Glomerular visceral epithelial cell (primary cell): ENCODE results near the gene SLC25A29.
"Not testable (repeated sequence)": the region's sequence is repeated elsewhere in the genome, so short reads cannot be mapped to it uniquely, and the experiment has no call there.

ENCODE experiments used
- DNase-seq: peaks from one replicate; pipeline ENCODE4 v3.0.0-alpha.2; 2016; ENCODE audit errors: extremely low spot score

Gene SLC25A29

DNA sequence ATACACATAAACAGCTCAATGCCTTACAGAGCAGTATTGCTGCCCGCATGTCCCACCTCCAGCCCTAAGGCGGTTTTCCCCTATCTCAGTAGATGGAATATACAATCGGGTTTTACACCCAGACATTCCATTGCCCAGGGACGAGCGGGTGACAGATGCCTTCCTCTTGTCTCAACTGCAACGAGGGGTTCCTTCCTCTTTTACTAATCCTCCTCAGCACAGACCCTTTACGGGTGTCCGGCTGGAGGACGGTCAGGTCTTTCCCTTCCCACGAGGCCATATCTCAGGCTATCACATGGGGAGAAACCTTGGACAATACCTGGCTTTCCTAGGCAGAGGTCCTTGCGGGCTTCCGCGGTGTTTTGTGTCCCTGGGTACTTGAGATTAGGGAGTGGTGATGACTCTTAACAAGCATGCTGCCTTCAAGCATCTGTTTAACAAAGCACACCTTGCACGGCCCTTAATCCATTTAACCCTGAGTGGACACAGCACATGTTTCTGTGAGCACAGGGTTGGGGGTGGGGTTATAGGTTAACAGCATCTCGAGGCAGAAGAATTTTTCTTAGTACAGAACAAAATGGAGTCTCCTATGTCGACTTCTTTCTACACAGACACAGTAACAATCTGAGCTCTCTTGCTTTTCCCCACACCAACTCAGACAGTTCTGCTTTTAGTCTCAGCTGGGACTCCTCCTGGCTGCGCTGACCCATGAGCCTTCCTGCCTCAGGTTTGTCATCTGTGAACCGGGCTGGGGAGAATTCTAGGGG lies 6.0 kb upstream of the SLC25A29 start:
- DNase-seq, result not testable (repeated sequence)

- no peak for DNase-seq
Measured at GRCh38 chr14:100309028-100309737, 2.9 kb upstream of the SLC25A29 start.

DNA sequence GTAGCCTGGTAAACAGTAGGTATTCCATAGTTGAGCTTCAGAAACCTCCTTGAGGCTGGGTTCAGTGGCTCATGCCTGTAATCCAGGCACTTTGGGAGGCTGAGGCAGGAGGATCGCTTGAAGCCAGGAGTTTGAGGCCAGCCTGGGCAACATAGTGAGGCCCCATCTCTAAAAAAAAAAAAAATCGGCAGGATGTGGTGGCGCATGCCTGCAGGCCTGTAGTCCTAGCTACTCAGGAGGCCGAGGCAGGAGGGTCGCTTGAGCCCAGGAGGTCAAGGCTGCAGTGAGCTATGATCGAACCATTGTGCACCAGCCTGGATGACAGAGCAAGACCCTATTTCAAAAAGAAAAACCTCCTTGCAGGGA lies 2.2 kb upstream of the SLC25A29 start:
- not testable (repeated sequence) for DNase-seq

- no peak for DNase-seq
Measured at GRCh38 chr14:100307766-100308426, 1.7 kb upstream of the SLC25A29 start.

DNA sequence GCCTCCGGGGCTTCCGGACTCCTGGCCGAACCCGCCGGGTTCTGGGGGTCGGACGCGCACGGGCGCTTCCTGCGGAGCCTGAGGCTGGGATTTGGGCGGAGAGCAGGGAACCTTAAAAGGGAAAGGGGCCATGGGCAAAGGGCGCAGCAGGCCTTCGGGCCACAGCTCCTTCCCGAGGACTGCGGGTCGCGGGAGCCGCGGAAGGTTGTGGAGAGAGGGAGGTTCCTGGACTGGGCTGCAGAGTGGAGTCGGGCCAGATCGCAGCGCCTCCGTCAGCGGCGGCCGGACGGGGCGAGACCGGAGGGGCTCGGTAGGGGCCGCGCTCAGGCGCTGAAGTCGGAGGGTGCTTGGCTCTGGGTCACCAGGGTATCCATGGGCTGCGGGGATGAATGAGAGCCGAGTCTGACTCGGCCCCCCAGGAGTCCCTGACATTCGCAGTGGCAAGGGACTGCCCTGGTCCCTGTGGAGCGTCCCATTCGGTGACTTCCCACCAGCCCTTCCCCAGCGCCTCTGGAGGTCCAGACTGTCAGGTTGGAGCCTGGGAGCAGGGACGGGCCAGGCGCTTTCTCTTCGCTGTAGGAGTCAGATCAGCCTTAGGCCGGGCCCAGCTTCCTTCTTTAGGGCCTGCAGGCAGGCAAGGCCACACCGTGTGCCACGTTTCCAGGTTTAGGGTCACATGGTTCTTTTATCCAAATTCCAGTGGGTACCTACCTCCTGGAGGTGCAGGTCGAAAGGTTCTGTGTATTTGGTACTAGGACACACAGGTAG lies 938 bp upstream of the SLC25A29 start:
- no peak for DNase-seq

DNA sequence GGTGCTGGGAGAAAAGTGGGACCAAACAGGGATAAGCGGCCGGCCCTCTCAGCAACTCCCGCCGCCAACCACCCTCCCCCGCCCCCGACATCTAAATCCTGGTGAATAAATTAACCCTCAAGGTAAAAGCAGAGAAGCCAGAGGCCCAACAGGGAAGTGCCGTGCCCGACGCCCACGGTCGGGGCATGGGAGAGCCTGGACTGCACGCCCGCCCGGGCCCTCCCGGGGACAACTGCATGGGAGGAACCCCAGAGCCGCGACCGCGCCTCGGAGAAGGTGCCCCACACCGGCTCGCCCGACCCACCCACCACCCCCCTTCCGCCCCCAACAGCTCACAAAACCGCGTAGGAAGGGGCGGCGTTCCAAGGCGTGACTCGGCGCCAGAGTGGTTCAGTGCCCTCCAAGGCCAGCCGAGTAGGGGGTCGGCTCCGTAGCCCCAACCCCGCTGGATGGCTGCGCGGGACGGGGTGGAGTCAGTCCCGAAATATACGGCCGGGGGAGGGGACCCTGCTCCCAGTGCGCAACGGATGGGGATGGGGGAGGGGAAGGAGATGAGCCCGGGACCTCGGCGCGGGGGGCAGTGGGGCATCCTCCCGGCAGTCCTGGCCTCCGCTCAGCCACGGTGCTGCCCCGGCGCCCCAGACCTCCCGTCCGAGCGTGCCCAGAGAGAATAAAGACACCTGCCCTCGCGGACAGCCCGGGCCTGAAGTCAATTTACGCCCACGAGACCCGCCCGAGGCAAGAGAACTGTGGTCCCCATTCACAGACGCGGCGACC lies 732 bp downstream of the SLC25A29 start:
- DNase-seq, result peak; percentile 54

GRCh38 chr14:100304825-100305323 lies 1.4 kb downstream of the SLC25A29 start:
- peak; percentile 63 for DNase-seq

- no peak for DNase-seq
Measured at GRCh38 chr14:100303925-100304324, 2.3 kb downstream of the SLC25A29 start.

DNA sequence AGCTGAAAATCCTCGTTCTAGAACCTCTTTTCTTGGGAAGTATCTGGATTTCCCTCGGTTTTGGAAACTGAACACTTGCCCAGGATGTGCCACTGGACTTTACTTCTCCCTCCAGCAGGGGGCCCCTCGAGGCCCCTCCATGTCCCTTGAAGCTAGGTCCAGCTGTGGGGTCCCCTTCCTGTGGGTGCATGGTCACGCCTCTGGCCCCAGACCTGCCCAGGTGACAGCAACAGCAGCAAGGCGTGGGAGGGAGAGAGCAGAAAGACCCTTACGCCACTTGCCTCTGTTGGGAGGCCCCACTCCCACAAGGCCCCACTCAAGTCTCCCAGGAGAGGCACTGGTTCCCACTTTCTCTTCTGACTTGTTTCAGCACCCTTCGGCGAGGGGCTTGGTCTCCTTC lies 3.1 kb downstream of the SLC25A29 start:
- no peak for DNase-seq

DNA sequence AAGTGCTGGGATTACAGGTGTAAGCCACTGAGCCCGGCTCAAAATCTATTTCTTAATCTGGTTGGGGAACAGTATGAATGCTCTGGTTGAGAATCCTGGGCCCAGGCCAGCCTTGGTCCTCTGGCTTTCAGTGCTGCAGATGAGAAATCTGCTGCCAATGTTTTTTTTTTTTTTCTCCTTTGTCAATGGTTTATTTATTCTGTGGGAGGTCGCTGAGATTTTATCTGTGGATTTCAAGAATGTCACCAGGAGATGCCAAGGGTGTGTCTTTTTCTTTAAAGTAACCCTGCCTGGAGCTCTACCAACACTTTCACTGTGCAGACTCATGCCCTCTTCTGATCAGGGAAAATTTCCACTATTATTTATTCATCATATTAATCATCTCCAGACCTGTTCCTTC lies 3.6 kb downstream of the SLC25A29 start:
- no peak for DNase-seq

DNA sequence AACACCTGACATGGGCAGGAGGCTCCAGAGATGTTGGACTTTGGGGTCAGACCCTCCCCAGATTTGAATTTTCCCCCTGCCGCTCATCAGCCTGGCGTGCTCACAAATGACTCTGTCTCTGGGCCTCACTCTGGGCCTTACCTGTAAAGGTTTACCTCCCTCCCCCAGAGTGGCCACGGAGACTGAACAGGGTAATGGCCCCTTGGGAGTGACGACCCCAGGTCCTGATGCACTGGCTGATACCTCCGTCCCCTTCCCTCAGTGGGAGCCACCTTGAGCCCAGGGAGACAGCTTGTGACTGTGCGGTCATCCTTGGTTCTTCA lies 7.0 kb downstream of the SLC25A29 start:
- DNase-seq, result no peak

GRCh38 chr14:100298551-100299237 lies 7.5 kb downstream of the SLC25A29 start:
- DNase-seq, result no peak

- no peak for DNase-seq
Measured at GRCh38 chr14:100297320-100298300, 8.6 kb downstream of the SLC25A29 start.

- DNase-seq, result not testable (repeated sequence)
Measured at GRCh38 chr14:100296729-100297128, 9.5 kb downstream of the SLC25A29 start.

DNA sequence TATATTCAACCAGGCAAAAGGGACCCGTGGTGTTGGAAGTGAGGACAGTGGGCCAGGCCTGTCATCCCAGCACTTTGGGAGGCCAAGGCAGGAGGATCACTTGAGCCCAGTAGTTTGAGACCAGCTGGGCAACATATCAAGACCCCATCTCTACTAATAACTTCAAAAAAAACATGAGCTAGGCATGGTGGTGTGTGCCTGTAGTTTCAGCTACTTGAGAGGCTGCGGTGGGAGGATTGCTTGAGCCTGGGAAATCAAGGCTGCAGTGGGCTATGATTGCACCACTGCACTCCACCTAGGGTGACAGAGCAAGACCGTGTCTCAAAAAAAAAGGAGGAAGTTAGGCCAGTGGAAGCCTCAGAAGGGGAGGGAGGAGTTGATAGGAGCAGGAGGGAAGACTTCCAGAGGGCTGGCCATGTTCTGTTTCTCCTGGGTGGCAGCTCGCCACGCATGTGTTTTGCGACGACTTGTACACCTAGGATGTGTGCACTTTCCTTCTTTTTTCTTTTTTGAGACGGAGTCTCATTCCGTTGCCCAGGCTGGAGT lies 10.1 kb downstream of the SLC25A29 start:
- no peak for DNase-seq

- DNase-seq, result no peak
Measured at GRCh38 chr14:100295376-100296105, 10.7 kb downstream of the SLC25A29 start.

DNA sequence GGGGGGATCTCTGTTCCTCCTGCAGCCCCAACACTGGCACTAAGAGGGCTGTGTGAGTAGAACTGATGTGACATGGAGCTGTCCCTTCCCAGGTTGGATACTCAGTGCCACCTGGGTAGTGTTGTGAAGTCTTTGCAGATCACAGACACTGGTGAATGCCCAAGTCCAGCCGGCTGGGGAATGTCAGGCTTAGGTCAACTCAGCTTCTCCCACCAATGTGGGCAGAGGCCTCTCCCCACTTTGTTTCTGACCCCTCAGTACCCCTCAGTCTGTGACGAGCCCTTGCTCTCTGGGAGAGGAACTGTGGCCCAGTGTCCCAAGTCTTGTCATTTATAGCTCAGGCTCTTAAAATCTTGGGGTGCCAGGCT lies 11.3 kb downstream of the SLC25A29 start:
- no peak for DNase-seq

DNA sequence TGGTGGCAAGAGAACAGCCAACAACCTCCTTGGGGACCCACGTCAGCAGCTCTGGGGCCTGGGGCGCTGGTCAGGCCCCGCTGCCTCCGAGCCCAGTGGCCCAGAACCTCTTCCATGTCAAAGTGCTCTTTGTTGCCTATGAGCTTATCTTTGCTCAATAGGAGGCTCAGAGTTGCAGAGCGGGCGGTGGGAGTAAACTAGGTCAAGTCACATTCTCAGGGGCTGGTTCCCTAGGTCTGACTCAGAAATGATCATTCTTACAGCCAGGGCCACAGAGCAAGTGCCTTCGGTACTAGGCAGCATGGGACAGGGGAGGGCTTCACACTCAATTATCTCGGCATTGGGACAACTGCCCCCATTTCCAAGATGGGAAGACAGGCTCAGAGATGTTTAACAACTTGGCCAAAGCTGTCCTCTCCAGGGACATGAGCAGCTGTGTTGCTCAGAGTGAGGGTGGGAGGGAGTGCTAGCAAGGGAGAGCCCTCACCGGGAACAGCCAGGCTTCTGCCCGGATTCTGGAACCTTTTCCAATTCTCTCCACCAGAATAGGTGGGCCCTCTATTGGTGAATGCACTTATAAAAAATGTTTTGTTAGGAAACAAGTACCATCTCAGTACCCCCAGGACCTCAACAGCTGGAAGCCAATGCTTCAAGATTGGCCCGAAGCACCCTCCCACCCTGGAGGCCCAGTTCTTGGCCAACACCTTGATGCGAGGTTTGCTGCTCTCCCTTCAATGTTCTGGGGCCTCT lies 11.9 kb downstream of the SLC25A29 start:
- DNase-seq, result peak; percentile 41
